KMS-11 (cell line): Measurements from ENCODE around the gene SCAANT1.
A peak's percentile ranks its signal among the peaks of the same experiment; 100 is the strongest.

Experiments used
- H2AFZ ChIP-seq: fragments of 200-600 bp; sonication (generic); 2 replicates; pipeline ENCODE4 v1.6.1; 2016; ENCODE audit warnings: antibody characterized with exemption, mixed run types, low read depth
- H3K27ac ChIP-seq: fragments of 200-600 bp; sonication (generic); 2 replicates; pipeline ENCODE4 v1.6.1; 2016; ENCODE audit warnings: mild to moderate bottlenecking, mixed run types
- H3K27me3 ChIP-seq: fragments of 200-600 bp; sonication (generic); 2 replicates; pipeline ENCODE4 v1.6.1; 2017; ENCODE audit warnings: mild to moderate bottlenecking, low read depth, mixed run types, moderate library complexity; ENCODE audit not compliant: insufficient read depth
- H3K36me3 ChIP-seq: fragments of 200-600 bp; sonication (generic); 2 replicates; pipeline ENCODE4 v1.6.1; 2017; ENCODE audit warnings: mild to moderate bottlenecking, mixed run types; ENCODE audit not compliant: insufficient read depth
- H3K4me1 ChIP-seq: fragments of 200-600 bp; sonication (generic); 2 replicates; pipeline ENCODE4 v1.6.1; 2016; ENCODE audit warnings: mild to moderate bottlenecking, low read depth, mixed run types; ENCODE audit not compliant: poor library complexity, severe bottlenecking
- H3K4me2 ChIP-seq: fragments of 200-600 bp; sonication (generic); 2 replicates; pipeline ENCODE4 v1.7.0; 2016; ENCODE audit warnings: mild to moderate bottlenecking, mixed run types
- H3K4me3 ChIP-seq: fragments of 200-600 bp; sonication (generic); IDR thresholded peaks from 2 replicates; pipeline ENCODE4 v1.6.1; 2017; ENCODE audit warnings: low read depth, low read length, mixed read lengths; ENCODE audit not compliant: insufficient read depth
- H3K79me2 ChIP-seq: fragments of 200-600 bp; sonication (generic); 2 replicates; pipeline ENCODE4 v1.6.1; 2016; ENCODE audit warnings: low read depth, mixed run types; ENCODE audit not compliant: insufficient read depth
- H3K9ac ChIP-seq: fragments of 200-600 bp; sonication (generic); 2 replicates; pipeline ENCODE4 v1.6.1; 2016; ENCODE audit warnings: mild to moderate bottlenecking, mixed run types
- H4K20me1 ChIP-seq: fragments of 200-600 bp; sonication (generic); 2 replicates; pipeline ENCODE4 v1.6.1; 2016; ENCODE audit warnings: mild to moderate bottlenecking, mixed run types; ENCODE audit not compliant: insufficient read depth
- CTCF ChIP-seq: fragments of 200-600 bp; sonication (generic); conservative IDR thresholded peaks from 2 replicates; pipeline ENCODE4 v1.6.1; 2017; ENCODE audit warnings: low read depth, mild to moderate bottlenecking, antibody characterized with exemption, low read length, moderate library complexity, mixed read lengths

The SCAANT1 gene

GRCh38 chr3:63918321-63918720, 6.1 kb upstream of the SCAANT1 start:
- H3K27ac ChIP-seq, result no peak overlapping the region

GRCh38 chr3:63914312-63914711, 2.1 kb upstream of the SCAANT1 start:
- no peak overlapping the region for H3K9ac ChIP-seq
- H3K36me3 ChIP-seq, result no peaks in the 10 kb centered on the region
- H3K4me3 ChIP-seq, result no peak overlapping the region
- H3K27me3 ChIP-seq, result no peaks in the 10 kb centered on the region
- H3K79me2 ChIP-seq, result peaks cover 9% of the 10 kb centered on the region; the same call in 1 of the 2 replicates
- no peaks in the 10 kb centered on the region for H4K20me1 ChIP-seq
- H2AFZ ChIP-seq, result no peak overlapping the region
- no peak for TF ChIP-seq CTCF
- H3K27ac ChIP-seq, result peak overlapping the region; percentile 45; the same call in 1 of the 2 replicates
- H3K4me2 ChIP-seq, result peak overlapping the region; percentile 89
- H3K4me1 ChIP-seq, result peaks cover 41% of the 10 kb centered on the region

More at GRCh38 chr3:63918321-63918720, 6.1 kb upstream of the SCAANT1 start:
- no peaks in the 10 kb centered on the region for H3K36me3 ChIP-seq
- H3K9ac ChIP-seq, result no peak overlapping the region
- H3K27me3 ChIP-seq, result no peaks in the 10 kb centered on the region
- no peak overlapping the region for H3K4me3 ChIP-seq
- no peak for TF ChIP-seq CTCF
- H4K20me1 ChIP-seq, result no peaks in the 10 kb centered on the region
- no peak overlapping the region for H2AFZ ChIP-seq
- peaks cover 9% of the 10 kb centered on the region; the same call in 1 of the 2 replicates for H3K79me2 ChIP-seq
- peaks cover 49% of the 10 kb centered on the region for H3K4me1 ChIP-seq
- no peak overlapping the region for H3K4me2 ChIP-seq

GRCh38 chr3:63912768-63913588, 795 bp upstream of the SCAANT1 start:
- no peak overlapping the region for H3K4me3 ChIP-seq
- no peaks in the 10 kb centered on the region for H4K20me1 ChIP-seq
- H3K79me2 ChIP-seq, result peaks cover 9% of the 10 kb centered on the region; the same call in 1 of the 2 replicates
- no peaks in the 10 kb centered on the region for H3K36me3 ChIP-seq
- peak overlapping the region; percentile 89 for H3K4me2 ChIP-seq
- no peaks in the 10 kb centered on the region for H3K27me3 ChIP-seq
- H3K27ac ChIP-seq, result peak overlapping the region; percentile 81; the same call in 1 of the 2 replicates
- no peak for TF ChIP-seq CTCF
- H3K4me1 ChIP-seq, result peaks cover 41% of the 10 kb centered on the region
- H2AFZ ChIP-seq, result no peak overlapping the region
- peak overlapping the region; percentile 71; the same call in 1 of the 2 replicates for H3K9ac ChIP-seq

- Histone ChIP-seq H3K4me3 (peak overlapping the region; percentile 19), H4K20me1 (no peaks in the 10 kb centered on the region), H3K4me1 (peaks cover 41% of the 10 kb centered on the region), H3K27me3 (no peaks in the 10 kb centered on the region), H3K36me3 (no peaks in the 10 kb centered on the region), H3K4me2 (peak overlapping the region; percentile 67), H3K27ac (peak overlapping the region; percentile 81), H2AFZ (peak overlapping the region; percentile 30), H3K79me2 (peaks cover 4% of the 10 kb centered on the region; the same call in 1 of the 2 replicates), H3K9ac (peak overlapping the region; percentile 71; the same call in 1 of the 2 replicates)
- no peak for TF ChIP-seq CTCF
These were observed 692 bp downstream of the SCAANT1 start for GRCh38 chr3:63911509-63911872.
